HG02642 (cell line): Measurements from ENCODE around the gene LDLRAD4.
A peak's percentile ranks its signal among the peaks of the same experiment; 100 is the strongest.

Experiments used
- ATAC-seq: cut with Tn5 transposase; IDR thresholded peaks from one replicate; pipeline ENCODE4 v1.9.1; 2021; ENCODE audit warnings: mild to moderate bottlenecking; ENCODE audit not compliant: unreplicated experiment, poor library complexity

LDLRAD4 gene

GRCh38 chr18:13572148-13572547, 353.6 kb downstream of the LDLRAD4 start:
- no peak for ATAC-seq

GRCh38 chr18:13572721-13573120, 354.2 kb downstream of the LDLRAD4 start:
- no peak for ATAC-seq

- no peak for ATAC-seq
Measured at GRCh38 chr18:13573750-13574149, 355.2 kb downstream of the LDLRAD4 start.

- ATAC-seq: no peak
Measured at GRCh38 chr18:13574355-13574754, 355.8 kb downstream of the LDLRAD4 start.

GRCh38 chr18:13574761-13575160, 356.2 kb downstream of the LDLRAD4 start:
- ATAC-seq: no peak

GRCh38 chr18:13576598-13576997, 358.0 kb downstream of the LDLRAD4 start:
- peak; percentile 25 for ATAC-seq

GRCh38 chr18:13577091-13577697, 358.6 kb downstream of the LDLRAD4 start:
- ATAC-seq: peak; percentile 89

- peak; percentile 3 for ATAC-seq
Measured at GRCh38 chr18:13577781-13578180, 359.2 kb downstream of the LDLRAD4 start.

GRCh38 chr18:13578400-13578799, 359.8 kb downstream of the LDLRAD4 start:
- no peak for ATAC-seq

GRCh38 chr18:13579874-13580273, 361.3 kb downstream of the LDLRAD4 start:
- no peak for ATAC-seq

GRCh38 chr18:13580351-13580750, 361.8 kb downstream of the LDLRAD4 start:
- ATAC-seq: no peak

GRCh38 chr18:13580991-13581390, 362.4 kb downstream of the LDLRAD4 start:
- ATAC-seq: no peak

GRCh38 chr18:13581496-13582177, 363.1 kb downstream of the LDLRAD4 start:
- ATAC-seq: no peak

- ATAC-seq: no peak
Measured at GRCh38 chr18:13582178-13582670, 363.7 kb downstream of the LDLRAD4 start.

GRCh38 chr18:13583576-13584550, 365.3 kb downstream of the LDLRAD4 start:
- ATAC-seq: no peak

- no peak for ATAC-seq
Measured at GRCh38 chr18:13584825-13585224, 366.3 kb downstream of the LDLRAD4 start.

- ATAC-seq: peak; percentile 43
Measured at GRCh38 chr18:13585379-13586153, 367.0 kb downstream of the LDLRAD4 start.

- no peak for ATAC-seq
Measured at GRCh38 chr18:13587001-13587400, 368.4 kb downstream of the LDLRAD4 start.

GRCh38 chr18:13587477-13587876, 368.9 kb downstream of the LDLRAD4 start:
- no peak for ATAC-seq

- no peak for ATAC-seq
Measured at GRCh38 chr18:13587937-13588336, 369.4 kb downstream of the LDLRAD4 start.
